HepG2 (cell line): ENCODE results near the gene SMARCC1. TPM values are rescaled to one million over a fixed set of nuclear protein-coding genes. Genes with fewer than 3 reads are reported as not detected.
A peak's percentile ranks its signal among the peaks of the same experiment; 100 is the strongest.

ENCODE experiments used
- ATAC-seq: fragments of 200-7000 bp; cut with Tn5 transposase; 3 replicates; pipeline ENCODE4 v1.9.1; 2020; ENCODE audit warnings: mild to moderate bottlenecking, moderate library complexity
- BruUV-seq: library from RNA; stranded (reverse); fragments of 400-500 nt; replicated peaks from 2 replicates; lab custom pipeline; 2021; lab: Mats Ljungman, UMichigan
- CTCF ChIA-PET: fragments of 300-600 bp; formaldehyde crosslinking; extraction: SDS; loops from one replicate; lab custom pipeline; 2021; ENCODE audit warnings: low total read pairs, inconsistent platforms, low intra/inter-chr PET ratio; lab: Yijun Ruan, JAX
- POLR2A ChIA-PET: fragments of 350-600 bp; sonication (Branson Sonifier 250); formaldehyde crosslinking; loops from one replicate; lab custom pipeline; 2020; ENCODE audit warnings: antibody characterized with exemption, inconsistent platforms; lab: Yijun Ruan, JAX
- DNase-seq: peaks from one replicate; pipeline ENCODE4 v3.0.0-alpha.2; 2015; ENCODE audit warnings: low spot score
- FAIRE-seq: peaks from 3 replicates; lab custom pipeline; 2011; peaks lifted over from hg19 to GRCh38; lab: Jason Lieb, UNC
- H2AFZ ChIP-seq: one replicate; pipeline ENCODE4 v1.6.1; 2011; ENCODE audit warnings: low read length, inconsistent platforms
- H3K27ac ChIP-seq: fragments of 300-600 bp; 3 replicates; pipeline ENCODE4 v1.8.0; 2011; ENCODE audit warnings: mixed run types, mild to moderate bottlenecking, mixed read lengths, low read length, inconsistent platforms; ENCODE audit not compliant: insufficient read depth; ENCODE audit errors: extremely low read length
- H3K27me3 ChIP-seq, 2 experiments: fragments of 200-600 bp in 1 of 2; 2 replicates in 1 of 2; 3 replicates in 1 of 2; pipeline versions ENCODE4 v1.6.0 to v1.8.0; 2011; ENCODE audit warnings: low read length in 2 of 2, mild to moderate bottlenecking in 2 of 2, moderate library complexity in 2 of 2, inconsistent platforms in 1 of 2; ENCODE audit not compliant: insufficient read depth in 2 of 2, control insufficient read depth in 1 of 2
- H3K36me3 ChIP-seq, 2 experiments: fragments of 200-600 bp in 1 of 2; replicated peaks in 1 of 2; 2 replicates in 1 of 2; 3 replicates in 1 of 2; pipeline versions ENCODE4 v1.5.1 to v1.8.0; 2011; ENCODE audit warnings: low read length in 2 of 2, inconsistent platforms in 1 of 2; ENCODE audit not compliant: insufficient read depth in 2 of 2, control insufficient read depth in 1 of 2
- H3K4me1 ChIP-seq: 2 replicates; pipeline ENCODE4 v1.5.1; 2012; ENCODE audit warnings: low read length, inconsistent platforms; ENCODE audit not compliant: insufficient read depth
- H3K4me2 ChIP-seq: 2 replicates; pipeline ENCODE4 v1.6.0; 2011; ENCODE audit warnings: low read depth, low read length, inconsistent platforms
- H3K4me3 ChIP-seq, 3 experiments: fragments of 200-600 bp in 1 of 3; sonication (generic), shearing (Covaris generic) in 1 of 3; replicated peaks in 1 of 3; 2 replicates each; pipeline ENCODE4 v1.5.1; 2011 to 2016; ENCODE audit warnings: low read length in 3 of 3, inconsistent platforms in 2 of 3, low read depth in 2 of 3, mild to moderate bottlenecking in 2 of 3, control low read depth in 1 of 3, mixed read lengths in 1 of 3; ENCODE audit not compliant: insufficient read depth in 1 of 3
- H3K79me2 ChIP-seq: one replicate; pipeline ENCODE4 v1.6.1; 2011; ENCODE audit warnings: low read length, inconsistent platforms; ENCODE audit not compliant: insufficient read depth
- H3K9ac ChIP-seq: 2 replicates; pipeline ENCODE4 v1.6.0; 2011; ENCODE audit warnings: mild to moderate bottlenecking, low read depth, low read length, inconsistent platforms; ENCODE audit not compliant: insufficient read depth
- H3K9me3 ChIP-seq: 2 replicates; pipeline ENCODE4 v1.5.1; 2012; ENCODE audit warnings: mild to moderate bottlenecking, low read length
- H4K20me1 ChIP-seq: 2 replicates; pipeline ENCODE4 v1.6.0; 2011; ENCODE audit warnings: inconsistent platforms, mild to moderate bottlenecking, low read length, moderate library complexity; ENCODE audit not compliant: insufficient read depth
- ASH2L ChIP-seq: fragments of 300-600, 200-600 bp; sonication (generic); IDR thresholded peaks from 2 replicates; pipeline ENCODE4 v1.7.0; 2017; ENCODE audit warnings: low read depth, mild to moderate bottlenecking, moderate library complexity, mixed read lengths, low read length; ENCODE audit not compliant: insufficient read length
- HNRNPL ChIP-seq: fragments of 200-400 bp; formaldehyde crosslinking; IDR thresholded peaks from 2 replicates; pipeline ENCODE4 v1.6.1; 2017; ENCODE audit warnings: mild to moderate bottlenecking, low read depth, low read length
- KDM5B ChIP-seq: sonication (generic); formaldehyde crosslinking; IDR thresholded peaks from 2 replicates; pipeline ENCODE4 v1.4.0; 2020; ENCODE audit warnings: missing genetic modification reagents, mild to moderate bottlenecking, borderline replicate concordance
- MYC ChIP-seq: sonication (generic); formaldehyde crosslinking; IDR thresholded peaks from 2 replicates; pipeline ENCODE4 v1.9.0; 2021; ENCODE audit warnings: missing genetic modification reagents, borderline replicate concordance
- NFYB ChIP-seq: sonication (generic); formaldehyde crosslinking; IDR thresholded peaks from 2 replicates; pipeline ENCODE4 v1.4.0; 2020; ENCODE audit warnings: missing genetic modification reagents
- POGZ ChIP-seq: sonication (generic); formaldehyde crosslinking; IDR thresholded peaks from 2 replicates; pipeline ENCODE4 v1.4.0; 2020; ENCODE audit warnings: mild to moderate bottlenecking, missing genetic modification reagents
- REPIN1 ChIP-seq: sonication (generic); formaldehyde crosslinking; IDR thresholded peaks from 2 replicates; pipeline ENCODE4 v1.8.0; 2022; ENCODE audit warnings: missing genetic modification reagents, low read depth, mild to moderate bottlenecking, borderline replicate concordance
- RXRA ChIP-seq: sonication (generic); formaldehyde crosslinking; IDR thresholded peaks from 2 replicates; pipeline ENCODE4 v1.5.1; 2020; ENCODE audit warnings: missing genetic modification reagents
- SOX13 ChIP-seq, 3 experiments: fragments of 450-650 bp in 1 of 3; sonication (generic) in 1 of 3; formaldehyde crosslinking in 1 of 3; IDR thresholded peaks in 2 of 3; conservative IDR thresholded peaks in 1 of 3; 2 replicates each; pipeline versions ENCODE4 v1.5.0 to v1.6.1; 2016 to 2020; ENCODE audit warnings: antibody characterized with exemption in 1 of 3, mild to moderate bottlenecking in 1 of 3, missing compliant biosample characterization in 1 of 3, missing genetic modification reagents in 1 of 3, moderate library complexity in 1 of 3
- ZFY ChIP-seq: sonication (generic); formaldehyde crosslinking; IDR thresholded peaks from 2 replicates; pipeline ENCODE4 v1.4.0; 2020; ENCODE audit warnings: missing genetic modification reagents
- ZNF136 ChIP-seq: sonication (generic); formaldehyde crosslinking; IDR thresholded peaks from 2 replicates; pipeline ENCODE4 v1.8.1; 2022; ENCODE audit warnings: low read depth, mild to moderate bottlenecking, moderate library complexity, missing genetic modification reagents
- ZNF230 ChIP-seq: sonication (generic); formaldehyde crosslinking; IDR thresholded peaks from 2 replicates; pipeline ENCODE4 v1.4.0; 2020; ENCODE audit warnings: mild to moderate bottlenecking, missing genetic modification reagents
- ZNF552 ChIP-seq: sonication (generic); formaldehyde crosslinking; IDR thresholded peaks from 2 replicates; pipeline ENCODE4 v1.9.0; 2022; ENCODE audit warnings: missing genetic modification reagents, mild to moderate bottlenecking, borderline replicate concordance
- ZNF563 ChIP-seq: sonication (generic); formaldehyde crosslinking; IDR thresholded peaks from 2 replicates; pipeline ENCODE4 v1.8.0; 2022; ENCODE audit warnings: mild to moderate bottlenecking, moderate library complexity, missing genetic modification reagents
- WGBS: methylation state at CpG from one replicate; pipeline ENCODE4 v1.1.6; 2017; ENCODE audit warnings: low lambda C conversion rate; 5-methylcytosine and 5-hydroxymethylcytosine counted together
- in situ Hi-C: cut with HindIII; loops from 2 replicates; pipeline ENCODE4 v1.10.0; 2017; ENCODE audit warnings: low pct_unique_long_range_greater_than_20kb; ENCODE audit not compliant: extremely low pct_ligation_motif_present
- intact Hi-C: fragments of 100-400 bp; cut with micrococcal nuclease; formaldehyde crosslinking; loops from one replicate; pipeline ENCODE4 v1.10.0; 2022; ENCODE audit not compliant: unreplicated experiment
- polyA plus RNA-seq, 8 experiments: library from polyadenylated mRNA; depleted of rRNA in 3 of 8; stranded (reverse) in 7 of 8; unstranded in 1 of 8; fragments of >200 nt; fragmentation: Illumina TruSeq in 4 of 8; extraction: Trizol in 4 of 8; gene quantifications; 2 replicates each; pipeline versions ENCODE4 v1.2.1 to v1.2.3, GENCODE V29; 2011 to 2016; ENCODE audit warnings: low read depth in 4 of 8, missing spikeins in 1 of 8, mixed read lengths in 1 of 8; ENCODE audit not compliant: insufficient read depth in 1 of 8
- total RNA-seq, 5 experiments: library from RNA; depleted of rRNA; stranded (reverse); fragments of >200 nt; fragmentation: Illumina TruSeq; extraction: Trizol; gene quantifications; 2 replicates each; pipeline ENCODE4 v1.2.3, GENCODE V29; 2016; ENCODE audit warnings: low read depth in 1 of 5
- TF ChIP-seq, protein P1 (sequence below): sonication (generic); formaldehyde crosslinking; IDR thresholded peaks from 2 replicates; pipeline ENCODE4 v1.4.0; 2020; ENCODE audit warnings: missing genetic modification reagents, borderline replicate concordance
- TF ChIP-seq, protein P2 (sequence below): sonication (generic); formaldehyde crosslinking; IDR thresholded peaks from 2 replicates; pipeline ENCODE4 v1.5.0; 2020; ENCODE audit warnings: missing genetic modification reagents, mild to moderate bottlenecking, borderline replicate concordance
- TF ChIP-seq, protein P3 (sequence below): sonication (generic); formaldehyde crosslinking; conservative IDR thresholded peaks from 2 replicates; pipeline ENCODE4 v1.8.0; 2022; ENCODE audit warnings: mild to moderate bottlenecking, moderate library complexity, missing genetic modification reagents

The SMARCC1 gene
- total and polyA plus RNA-seq, 2 of the 13 experiments (the other 11 are each of a cell fraction or from before 2014, with no cell fraction given) = 47.9 to 58.4 TPM

DNA sequence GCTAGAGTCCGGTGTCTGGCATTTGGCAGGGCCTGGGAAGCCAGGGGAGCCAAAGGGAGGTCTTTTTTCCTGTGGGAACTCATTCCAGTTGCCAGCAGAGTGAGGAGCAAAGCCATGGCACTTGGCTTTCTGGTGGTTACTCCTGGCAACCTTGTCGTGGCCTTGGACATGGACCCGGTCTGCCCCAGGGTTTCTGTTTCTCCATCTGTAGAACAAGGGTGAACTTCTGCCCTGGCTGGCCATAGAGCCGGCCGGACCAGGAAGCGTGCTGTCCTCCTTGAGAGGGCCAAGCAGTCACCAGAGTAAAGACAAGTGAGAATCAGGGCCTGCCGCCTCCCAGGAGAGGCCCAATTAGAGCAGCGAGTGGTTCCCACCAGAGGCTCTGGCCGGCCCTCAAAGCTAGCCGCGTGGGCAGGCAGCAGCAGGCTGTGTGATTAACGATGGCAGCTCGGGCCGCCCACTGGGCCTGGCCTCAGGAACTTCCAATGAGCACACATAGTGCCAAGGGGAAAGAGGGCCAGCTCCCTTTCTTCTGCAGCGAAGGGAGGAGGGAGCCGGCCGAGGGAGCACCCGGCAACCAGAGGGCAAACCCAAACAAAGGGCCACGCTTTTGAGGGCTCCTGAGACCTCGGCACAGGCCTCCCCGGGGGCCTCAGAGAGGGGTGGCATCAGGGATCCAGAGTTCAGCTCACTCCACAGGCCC is 239.1 kb downstream of the SMARCC1 start:
- intact Hi-C loops = no loop called here
- peak overlapping the region; percentile 75 for H3K4me2 ChIP-seq
- ChIA-PET CTCF (no interaction called here), POLR2A (interaction anchor here (0.8 to 1.1 kb wide), 3 partner anchors 9 to 246 kb away, joined by 4 to 5 read pairs (median 4); no protein-coding TSS in a partner anchor)
- no TSS peak for BruUV-seq
- WGBS = 5% methylated on average over 10 of the region's 21 CpGs
- H2AFZ ChIP-seq = no peak overlapping the region
- H3K27ac ChIP-seq = no peak overlapping the region
- DNase-seq = no peak
- H3K79me2 ChIP-seq = no peaks in the 10 kb centered on the region
- H3K27me3 ChIP-seq = peaks cover 0 to 4% of the 10 kb centered on the region in 2 experiments; a peak in 3 of 5 replicates
- H3K4me3 ChIP-seq = peak overlapping the region; percentile 20 to 55 (median 50); a peak in 4 of 6 replicates
- no peaks in the 10 kb centered on the region for H3K9me3 ChIP-seq
- in situ Hi-C loops = no loop called here
- no peak for FAIRE-seq
- no peaks in the 10 kb centered on the region for H4K20me1 ChIP-seq
- peak overlapping the region; percentile 37 for H3K9ac ChIP-seq
- H3K4me1 ChIP-seq = peaks cover 34% of the 10 kb centered on the region
- H3K36me3 ChIP-seq = no peaks in the 10 kb centered on the region
- peak; percentile 79 for ATAC-seq
- TF ChIP-seq ZFY (CRISPR knock-in tag) (peak; percentile 78; the same call in 1 of the 2 replicates), ZNF230 (no peak), ZNF136 (no peak), REPIN1 (CRISPR knock-in tag) (no peak), SOX13 (IDR thresholded peaks at IDR 0.05) (no peak), SOX13 (CRISPR knock-in tag; conservative IDR thresholded peaks at IDR 0.05 in 1 of 2, IDR thresholded peaks at IDR 0.05 in 1 of 2) (no peak), POGZ (CRISPR knock-in tag) (no peak), ZNF563 (CRISPR knock-in tag) (0 out of 2 replicates have a peak, but pooled peaks have one; percentile 30), RXRA (CRISPR knock-in tag) (peak; percentile 50; the same call in 1 of the 2 replicates), HNRNPL (peak; percentile 84), ASH2L (no peak), NFYB (no peak), MYC (CRISPR knock-in tag) (peak; percentile 53; the same call in 1 of the 2 replicates), ZNF552 (CRISPR knock-in tag) (no peak), KDM5B (CRISPR knock-in tag) (peak; percentile 67; the same call in 1 of the 2 replicates)
- TF ChIP-seq, protein P1, sequence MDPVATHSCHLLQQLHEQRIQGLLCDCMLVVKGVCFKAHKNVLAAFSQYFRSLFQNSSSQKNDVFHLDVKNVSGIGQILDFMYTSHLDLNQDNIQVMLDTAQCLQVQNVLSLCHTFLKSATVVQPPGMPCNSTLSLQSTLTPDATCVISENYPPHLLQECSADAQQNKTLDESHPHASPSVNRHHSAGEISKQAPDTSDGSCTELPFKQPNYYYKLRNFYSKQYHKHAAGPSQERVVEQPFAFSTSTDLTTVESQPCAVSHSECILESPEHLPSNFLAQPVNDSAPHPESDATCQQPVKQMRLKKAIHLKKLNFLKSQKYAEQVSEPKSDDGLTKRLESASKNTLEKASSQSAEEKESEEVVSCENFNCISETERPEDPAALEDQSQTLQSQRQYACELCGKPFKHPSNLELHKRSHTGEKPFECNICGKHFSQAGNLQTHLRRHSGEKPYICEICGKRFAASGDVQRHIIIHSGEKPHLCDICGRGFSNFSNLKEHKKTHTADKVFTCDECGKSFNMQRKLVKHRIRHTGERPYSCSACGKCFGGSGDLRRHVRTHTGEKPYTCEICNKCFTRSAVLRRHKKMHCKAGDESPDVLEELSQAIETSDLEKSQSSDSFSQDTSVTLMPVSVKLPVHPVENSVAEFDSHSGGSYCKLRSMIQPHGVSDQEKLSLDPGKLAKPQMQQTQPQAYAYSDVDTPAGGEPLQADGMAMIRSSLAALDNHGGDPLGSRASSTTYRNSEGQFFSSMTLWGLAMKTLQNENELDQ (CRISPR knock-in tag) = no peak
- TF ChIP-seq, protein P2, sequence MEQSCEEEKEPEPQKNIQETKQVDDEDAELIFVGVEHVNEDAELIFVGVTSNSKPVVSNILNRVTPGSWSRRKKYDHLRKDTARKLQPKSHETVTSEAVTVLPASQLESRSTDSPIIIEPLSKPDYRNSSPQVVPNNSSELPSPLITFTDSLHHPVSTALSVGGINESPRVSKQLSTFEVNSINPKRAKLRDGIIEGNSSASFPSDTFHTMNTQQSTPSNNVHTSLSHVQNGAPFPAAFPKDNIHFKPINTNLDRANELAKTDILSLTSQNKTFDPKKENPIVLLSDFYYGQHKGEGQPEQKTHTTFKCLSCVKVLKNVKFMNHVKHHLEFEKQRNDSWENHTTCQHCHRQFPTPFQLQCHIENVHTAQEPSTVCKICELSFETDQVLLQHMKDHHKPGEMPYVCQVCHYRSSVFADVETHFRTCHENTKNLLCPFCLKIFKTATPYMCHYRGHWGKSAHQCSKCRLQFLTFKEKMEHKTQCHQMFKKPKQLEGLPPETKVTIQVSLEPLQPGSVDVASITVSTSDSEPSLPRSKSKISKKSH (CRISPR knock-in tag) = 0 out of 2 replicates have a peak, but pooled peaks have one; percentile 20
- TF ChIP-seq, protein P3, sequence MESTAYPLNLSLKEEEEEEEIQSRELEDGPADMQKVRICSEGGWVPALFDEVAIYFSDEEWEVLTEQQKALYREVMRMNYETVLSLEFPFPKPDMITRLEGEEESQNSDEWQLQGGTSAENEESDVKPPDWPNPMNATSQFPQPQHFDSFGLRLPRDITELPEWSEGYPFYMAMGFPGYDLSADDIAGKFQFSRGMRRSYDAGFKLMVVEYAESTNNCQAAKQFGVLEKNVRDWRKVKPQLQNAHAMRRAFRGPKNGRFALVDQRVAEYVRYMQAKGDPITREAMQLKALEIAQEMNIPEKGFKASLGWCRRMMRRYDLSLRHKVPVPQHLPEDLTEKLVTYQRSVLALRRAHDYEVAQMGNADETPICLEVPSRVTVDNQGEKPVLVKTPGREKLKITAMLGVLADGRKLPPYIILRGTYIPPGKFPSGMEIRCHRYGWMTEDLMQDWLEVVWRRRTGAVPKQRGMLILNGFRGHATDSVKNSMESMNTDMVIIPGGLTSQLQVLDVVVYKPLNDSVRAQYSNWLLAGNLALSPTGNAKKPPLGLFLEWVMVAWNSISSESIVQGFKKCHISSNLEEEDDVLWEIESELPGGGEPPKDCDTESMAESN (CRISPR knock-in tag) = 0 out of 2 replicates have a peak, but pooled peaks have one; percentile 16
